GM10266 (cell line): ENCODE measurements around the gene ASB11.

Source experiments
- DNase-seq: peaks from one replicate; pipeline ENCODE4 v3.0.0; 2012; ENCODE audit errors: extremely low spot score
- TF ChIP-seq, protein P1 (sequence below): IDR thresholded peaks from 2 replicates; pipeline ENCODE4 v1.5.1; 2012; ENCODE audit warnings: mild to moderate bottlenecking, low read depth; ENCODE audit not compliant: control insufficient read depth, insufficient read depth; ENCODE audit errors: missing control alignments

The ASB11 gene

DNA sequence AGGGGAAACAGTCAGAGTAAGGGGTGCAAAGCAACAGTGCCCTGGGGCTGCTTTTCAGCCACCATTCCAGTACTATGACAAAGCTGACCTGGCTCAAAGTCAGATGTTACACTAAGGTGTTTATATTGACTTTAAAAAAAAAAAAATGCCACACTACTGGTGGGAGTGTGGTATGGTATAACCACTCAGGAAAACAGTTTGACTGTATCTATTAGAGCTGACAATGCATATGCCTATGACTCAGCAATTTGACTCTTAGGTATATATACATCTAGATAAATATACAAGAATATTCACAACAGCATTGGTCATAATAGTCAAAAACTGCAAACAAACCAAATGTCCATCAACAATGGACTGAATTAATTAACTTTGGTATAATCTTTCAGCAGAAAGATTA is 60.6 kb downstream of the ASB11 start:
- TF ChIP-seq, protein P1, sequence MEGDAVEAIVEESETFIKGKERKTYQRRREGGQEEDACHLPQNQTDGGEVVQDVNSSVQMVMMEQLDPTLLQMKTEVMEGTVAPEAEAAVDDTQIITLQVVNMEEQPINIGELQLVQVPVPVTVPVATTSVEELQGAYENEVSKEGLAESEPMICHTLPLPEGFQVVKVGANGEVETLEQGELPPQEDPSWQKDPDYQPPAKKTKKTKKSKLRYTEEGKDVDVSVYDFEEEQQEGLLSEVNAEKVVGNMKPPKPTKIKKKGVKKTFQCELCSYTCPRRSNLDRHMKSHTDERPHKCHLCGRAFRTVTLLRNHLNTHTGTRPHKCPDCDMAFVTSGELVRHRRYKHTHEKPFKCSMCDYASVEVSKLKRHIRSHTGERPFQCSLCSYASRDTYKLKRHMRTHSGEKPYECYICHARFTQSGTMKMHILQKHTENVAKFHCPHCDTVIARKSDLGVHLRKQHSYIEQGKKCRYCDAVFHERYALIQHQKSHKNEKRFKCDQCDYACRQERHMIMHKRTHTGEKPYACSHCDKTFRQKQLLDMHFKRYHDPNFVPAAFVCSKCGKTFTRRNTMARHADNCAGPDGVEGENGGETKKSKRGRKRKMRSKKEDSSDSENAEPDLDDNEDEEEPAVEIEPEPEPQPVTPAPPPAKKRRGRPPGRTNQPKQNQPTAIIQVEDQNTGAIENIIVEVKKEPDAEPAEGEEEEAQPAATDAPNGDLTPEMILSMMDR, result no peak
- DNase-seq, result no peak

DNA sequence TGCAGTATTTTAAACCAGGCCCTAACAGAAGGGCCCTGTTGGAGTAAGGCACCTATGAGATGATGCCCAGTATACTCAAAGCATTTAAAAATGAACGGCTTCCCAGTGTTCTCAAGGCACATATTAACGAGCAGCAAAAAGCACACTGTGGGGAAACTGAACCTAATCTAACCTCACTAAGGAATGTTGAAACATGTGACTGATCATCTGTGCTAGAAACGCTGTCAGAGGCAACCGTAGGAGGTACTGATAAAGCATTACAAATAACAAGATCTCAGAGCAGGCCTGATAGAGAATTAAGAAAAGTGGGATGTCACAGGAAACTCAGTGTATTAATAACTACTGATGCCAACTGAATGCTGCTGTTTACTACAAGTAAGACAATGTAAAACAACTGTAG is 69.5 kb downstream of the ASB11 start:
- TF ChIP-seq, protein P1, result no peak
- DNase-seq, result no peak

DNA sequence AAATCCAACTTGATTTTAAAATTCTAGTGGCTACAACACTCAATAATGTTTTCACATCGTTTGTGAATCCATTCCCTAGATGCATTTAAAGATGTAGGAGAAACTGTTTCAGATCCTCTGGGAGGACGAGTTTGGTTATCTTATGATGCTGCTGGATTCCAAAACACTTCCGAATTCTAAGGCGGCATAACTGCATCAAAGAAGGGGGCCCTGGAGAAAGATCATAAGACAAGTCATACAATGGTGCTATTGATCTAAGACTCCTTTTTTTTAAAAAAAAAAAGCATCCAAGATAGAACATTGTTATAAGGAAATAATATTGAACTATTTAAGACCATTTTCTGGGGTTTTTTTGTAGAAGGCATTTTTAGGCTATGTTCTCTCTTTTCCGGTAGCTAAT is 71.0 kb downstream of the ASB11 start:
- no peak for DNase-seq
- TF ChIP-seq, protein P1, result no peak

DNA sequence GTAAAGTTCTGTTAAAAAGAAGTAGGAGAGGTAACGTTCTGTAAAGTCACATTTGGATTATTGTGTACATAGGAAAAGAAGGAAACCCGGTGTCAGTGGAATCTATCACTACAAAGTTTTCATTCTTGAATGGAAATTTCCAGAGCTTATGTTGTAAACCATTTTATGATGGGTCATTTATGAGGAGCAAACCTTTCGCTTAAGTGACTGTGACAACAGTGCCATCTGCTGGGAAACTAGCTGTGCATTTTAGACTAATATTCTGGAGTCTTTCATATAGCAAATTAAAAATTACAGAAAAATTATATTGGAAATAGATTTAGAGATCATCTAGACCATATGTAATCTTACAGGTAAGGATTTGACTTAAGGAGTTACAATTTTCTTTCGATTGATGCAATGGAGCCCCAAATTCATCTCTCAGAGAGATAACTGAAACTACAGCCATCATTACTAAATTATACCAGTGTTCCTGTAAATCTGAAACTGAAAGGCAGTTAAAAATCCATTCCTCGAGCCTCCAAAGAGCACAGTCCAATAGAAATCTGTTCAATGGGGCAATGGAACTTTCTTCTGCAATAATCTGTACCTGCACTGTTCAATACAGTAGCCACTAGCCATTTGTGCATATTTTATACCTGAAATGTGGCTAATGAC is 72.4 kb downstream of the ASB11 start:
- DNase-seq, result peak; percentile 25
- TF ChIP-seq, protein P1, result peak; percentile 34

DNA sequence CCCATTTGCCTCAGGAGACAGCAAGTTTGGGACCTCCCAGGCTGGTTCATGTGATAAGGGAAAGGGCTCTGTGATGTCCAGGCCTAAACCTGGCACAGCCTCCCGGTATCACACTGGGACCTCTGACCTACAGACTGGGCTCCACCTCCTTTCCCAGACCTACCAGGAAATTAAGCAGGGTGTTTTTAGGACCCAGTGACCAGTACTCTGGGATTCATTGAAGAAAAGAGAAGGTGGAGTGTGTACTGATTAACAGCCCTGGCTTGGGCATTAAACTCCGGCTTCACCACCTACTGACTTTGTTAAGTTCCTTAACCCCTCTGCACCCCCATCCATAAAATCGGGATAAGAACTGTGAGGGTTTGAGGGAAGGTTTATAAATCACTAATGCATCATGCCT is 74.1 kb downstream of the ASB11 start:
- DNase-seq, result no peak
- TF ChIP-seq, protein P1, result no peak

DNA sequence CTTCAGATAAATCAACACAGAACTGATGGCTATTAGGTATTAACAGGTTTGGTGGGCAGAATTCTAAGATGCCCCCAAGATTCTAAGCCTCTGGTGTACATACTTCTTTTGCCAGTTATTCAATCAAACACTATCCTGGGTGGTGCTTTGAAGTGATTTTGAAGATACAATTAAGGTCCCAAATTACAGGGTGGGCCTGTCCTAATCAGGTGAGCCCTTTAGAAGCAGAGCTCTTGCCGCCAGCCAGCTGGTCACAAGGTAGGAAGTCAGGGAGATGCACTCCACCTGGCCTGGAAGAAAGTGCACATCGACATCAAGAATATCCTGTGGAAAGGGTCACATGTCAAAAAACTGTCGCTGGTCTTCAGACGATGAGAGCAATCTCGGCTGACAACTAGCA is 75.0 kb downstream of the ASB11 start:
- TF ChIP-seq, protein P1, result no peak
- DNase-seq, result no peak

DNA sequence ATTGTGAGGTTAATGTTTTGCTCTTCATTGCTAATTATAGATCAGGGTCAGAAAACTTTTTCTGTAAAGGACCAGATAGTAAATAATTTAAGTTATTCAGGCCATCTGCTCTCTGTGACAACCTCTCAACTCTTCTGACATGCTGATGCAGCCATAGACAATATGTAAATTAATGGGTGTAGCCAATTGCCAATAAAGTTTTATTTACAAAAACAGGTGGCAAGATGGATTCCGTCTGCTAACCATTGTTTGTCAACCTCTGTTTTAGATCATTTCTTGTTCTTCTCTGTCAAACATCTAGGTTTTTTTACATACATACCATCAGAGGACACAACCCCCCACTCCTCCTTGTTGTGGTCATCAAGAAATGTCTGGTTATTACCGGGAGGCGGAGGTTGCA is 79.3 kb downstream of the ASB11 start:
- no peak for DNase-seq
- TF ChIP-seq, protein P1, result no peak
